ENCODE measurements around the gene ABCA13.

ABCA13 gene

GRCh38 chr7:48249166-48249565, 77.9 kb downstream of the ABCA13 start:
- TF ChIP-seq TEAD4 (IDR thresholded peaks at IDR 0.05) (no peak), FOXM1 (IDR thresholded peaks at IDR 0.05; ENCODE audit: borderline replicate concordance, low read depth) (no peak), USF1 (IDR thresholded peaks at IDR 0.05) (no peak), MAX (IDR thresholded peaks at IDR 0.05) (no peak), RAD21 (IDR thresholded peaks at IDR 0.05; ENCODE audit: low read depth) (no peak), EP300 (IDR thresholded peaks at IDR 0.05; ENCODE audit: borderline replicate concordance) (no peak), TAF1 (IDR thresholded peaks at IDR 0.05; ENCODE audit: low read depth) (no peak)

- TF ChIP-seq EP300 (IDR thresholded peaks at IDR 0.05; ENCODE audit: borderline replicate concordance), result no peak
These were observed 79.2 kb downstream of the ABCA13 start for GRCh38 chr7:48250441-48250951.

- TF ChIP-seq CREB1 (IDR thresholded peaks at IDR 0.05; ENCODE audit: low read depth) (no peak), CEBPB (IDR thresholded peaks at IDR 0.05) (no peak), RAD21 (IDR thresholded peaks at IDR 0.05; ENCODE audit: low read depth) (no peak), YY1 (IDR thresholded peaks at IDR 0.05; ENCODE audit: low read depth) (no peak), REST (IDR thresholded peaks at IDR 0.05; ENCODE audit: low read depth) (no peak), TEAD4 (IDR thresholded peaks at IDR 0.05) (no peak), FOXM1 (IDR thresholded peaks at IDR 0.05; ENCODE audit: borderline replicate concordance, low read depth) (no peak), EP300 (IDR thresholded peaks at IDR 0.05; ENCODE audit: borderline replicate concordance) (no peak)
These were observed 80.5 kb downstream of the ABCA13 start for GRCh38 chr7:48251766-48252165.

- TF ChIP-seq FOXM1 (IDR thresholded peaks at IDR 0.05; ENCODE audit: borderline replicate concordance, low read depth) (no peak), USF1 (IDR thresholded peaks at IDR 0.05) (no peak), NFIC (IDR thresholded peaks at IDR 0.05) (no peak), TAF1 (IDR thresholded peaks at IDR 0.05; ENCODE audit: low read depth) (no peak), RAD21 (IDR thresholded peaks at IDR 0.05; ENCODE audit: low read depth) (no peak), EGR1 (IDR thresholded peaks at IDR 0.05) (no peak), YY1 (IDR thresholded peaks at IDR 0.05; ENCODE audit: low read depth) (no peak), REST (IDR thresholded peaks at IDR 0.05; ENCODE audit: low read depth) (no peak), CEBPB (IDR thresholded peaks at IDR 0.05) (no peak), MAX (IDR thresholded peaks at IDR 0.05) (no peak), TCF12 (IDR thresholded peaks at IDR 0.05; ENCODE audit: low read depth) (no peak), CREB1 (IDR thresholded peaks at IDR 0.05; ENCODE audit: low read depth) (no peak), ZBTB7A (IDR thresholded peaks at IDR 0.05; ENCODE audit: low read depth) (no peak), EP300 (IDR thresholded peaks at IDR 0.05; ENCODE audit: borderline replicate concordance) (no peak)
These were observed 81.7 kb downstream of the ABCA13 start for GRCh38 chr7:48252995-48253394.

- TF ChIP-seq FOXM1 (IDR thresholded peaks at IDR 0.05; ENCODE audit: borderline replicate concordance, low read depth) (no peak), RAD21 (IDR thresholded peaks at IDR 0.05; ENCODE audit: low read depth) (no peak), REST (IDR thresholded peaks at IDR 0.05; ENCODE audit: low read depth) (no peak), EGR1 (IDR thresholded peaks at IDR 0.05) (no peak), ZBTB7A (IDR thresholded peaks at IDR 0.05; ENCODE audit: low read depth) (no peak), MAX (IDR thresholded peaks at IDR 0.05) (no peak), USF1 (IDR thresholded peaks at IDR 0.05) (no peak)
These were observed 83.8 kb downstream of the ABCA13 start for GRCh38 chr7:48255046-48255445.

Measured in Ishikawa (cell line).